ENCODE measurements around the gene RGS7.

DNA sequence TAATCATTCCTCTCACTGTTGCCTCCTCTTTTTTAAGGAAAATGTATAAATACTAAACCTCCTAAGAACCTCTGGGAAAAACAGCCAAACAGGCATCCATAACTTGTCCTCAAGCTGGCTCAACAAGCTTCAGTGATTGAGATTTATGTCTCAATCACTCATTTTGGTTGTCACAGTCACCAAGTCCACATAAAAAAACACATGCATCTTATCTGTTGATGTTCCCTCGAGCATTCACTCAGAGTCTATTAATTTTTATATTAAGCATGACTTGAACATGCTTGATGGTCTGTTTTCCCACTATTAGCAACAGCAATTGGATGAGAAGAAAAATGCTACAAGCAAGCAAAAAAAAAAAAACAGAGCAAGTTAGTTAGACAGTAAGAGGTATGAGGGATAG, 254.3 kb downstream of the RGS7 start:
- TF ChIP-seq, protein P1, sequence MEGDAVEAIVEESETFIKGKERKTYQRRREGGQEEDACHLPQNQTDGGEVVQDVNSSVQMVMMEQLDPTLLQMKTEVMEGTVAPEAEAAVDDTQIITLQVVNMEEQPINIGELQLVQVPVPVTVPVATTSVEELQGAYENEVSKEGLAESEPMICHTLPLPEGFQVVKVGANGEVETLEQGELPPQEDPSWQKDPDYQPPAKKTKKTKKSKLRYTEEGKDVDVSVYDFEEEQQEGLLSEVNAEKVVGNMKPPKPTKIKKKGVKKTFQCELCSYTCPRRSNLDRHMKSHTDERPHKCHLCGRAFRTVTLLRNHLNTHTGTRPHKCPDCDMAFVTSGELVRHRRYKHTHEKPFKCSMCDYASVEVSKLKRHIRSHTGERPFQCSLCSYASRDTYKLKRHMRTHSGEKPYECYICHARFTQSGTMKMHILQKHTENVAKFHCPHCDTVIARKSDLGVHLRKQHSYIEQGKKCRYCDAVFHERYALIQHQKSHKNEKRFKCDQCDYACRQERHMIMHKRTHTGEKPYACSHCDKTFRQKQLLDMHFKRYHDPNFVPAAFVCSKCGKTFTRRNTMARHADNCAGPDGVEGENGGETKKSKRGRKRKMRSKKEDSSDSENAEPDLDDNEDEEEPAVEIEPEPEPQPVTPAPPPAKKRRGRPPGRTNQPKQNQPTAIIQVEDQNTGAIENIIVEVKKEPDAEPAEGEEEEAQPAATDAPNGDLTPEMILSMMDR (IDR thresholded peaks at IDR 0.05; ENCODE audit: poor library complexity, severe bottlenecking), result no peak
- TF ChIP-seq POLR2AphosphoS5 (IDR thresholded peaks at IDR 0.05), result no peak
